Neural cell (in vitro differentiated cells): Measurements from ENCODE around the gene HERPUD1. TPM values are rescaled to one million over a fixed set of nuclear protein-coding genes. Genes with fewer than 3 reads are reported as not detected.

Source experiments
- H2AFZ ChIP-seq: fragments of 200-600, 300-800 bp; sonication (generic), shearing (Covaris generic); 2 replicates; pipeline ENCODE4 v1.6.0; 2014; ENCODE audit warnings: low read depth, mild to moderate bottlenecking, antibody characterized with exemption, low read length, moderate library complexity
- H3F3A ChIP-seq: fragments of 200-600 bp; shearing (Covaris generic); 2 replicates; pipeline ENCODE4 v1.6.1; 2016; ENCODE audit warnings: mild to moderate bottlenecking, moderate library complexity, mixed read lengths, antibody characterized with exemption, low read length; ENCODE audit not compliant: insufficient read depth, poor library complexity, severe bottlenecking
- H3K27ac ChIP-seq: fragments of 200-600, 300-800 bp; sonication (generic), shearing (Covaris generic); 2 replicates; pipeline ENCODE4 v1.5.1; 2014; ENCODE audit warnings: mild to moderate bottlenecking, low read length, moderate library complexity
- H3K27me3 ChIP-seq: fragments of 300-800, 200-600 bp; sonication (generic), shearing (Covaris generic); 2 replicates; pipeline ENCODE4 v1.6.0; 2014; ENCODE audit warnings: mild to moderate bottlenecking, low read depth, low read length, moderate library complexity; ENCODE audit not compliant: insufficient read depth
- H3K36me3 ChIP-seq: fragments of 300-800, 200-600 bp; sonication (generic), shearing (Covaris generic); 2 replicates; pipeline ENCODE4 v1.5.1; 2014; ENCODE audit warnings: mild to moderate bottlenecking, antibody characterized with exemption, low read length, moderate library complexity; ENCODE audit not compliant: insufficient read depth
- H3K4me2 ChIP-seq: fragments of 300-800, 200-600 bp; sonication (generic), shearing (Covaris generic); 2 replicates; pipeline ENCODE4 v1.6.0; 2014; ENCODE audit warnings: mild to moderate bottlenecking, low read length
- H3K4me3 ChIP-seq: fragments of 300-800, 200-600 bp; sonication (generic), shearing (Covaris generic); 2 replicates; pipeline ENCODE4 v1.5.1; 2014; ENCODE audit warnings: mild to moderate bottlenecking, low read length, moderate library complexity
- H3K79me2 ChIP-seq: fragments of 200-600 bp; shearing (Covaris generic); replicated peaks from 2 replicates; pipeline ENCODE4 v1.6.0; 2014; ENCODE audit warnings: mild to moderate bottlenecking, low read length, moderate library complexity; ENCODE audit not compliant: insufficient read depth
- H3K9ac ChIP-seq: fragments of 300-800, 200-600 bp; sonication (generic), shearing (Covaris generic); 2 replicates; pipeline ENCODE4 v1.6.1; 2016; ENCODE audit warnings: mild to moderate bottlenecking, low read length, mixed read lengths
- H3K9me2 ChIP-seq: fragments of 200-600 bp; shearing (Covaris generic); 2 replicates; pipeline ENCODE4 v1.6.1; 2016; ENCODE audit warnings: mild to moderate bottlenecking, low read length, mixed read lengths; ENCODE audit not compliant: insufficient read depth
- H3K9me3 ChIP-seq: fragments of 200-600, 300-800 bp; sonication (generic), shearing (Covaris generic); 2 replicates; pipeline ENCODE4 v1.6.1; 2016; ENCODE audit warnings: mild to moderate bottlenecking, mixed run types, low read length, moderate library complexity, mixed read lengths
- H4K20me1 ChIP-seq: fragments of 200-600 bp; shearing (Covaris generic); 2 replicates; pipeline ENCODE4 v1.6.1; 2016; ENCODE audit warnings: mild to moderate bottlenecking, mixed run types; ENCODE audit not compliant: insufficient read depth
- EP300 ChIP-seq: fragments of 450-650 bp; conservative IDR thresholded peaks from 2 replicates; pipeline ENCODE4 v1.6.1; 2014; ENCODE audit warnings: antibody characterized with exemption, mild to moderate bottlenecking, moderate library complexity; ENCODE audit not compliant: poor library complexity, severe bottlenecking
- EZH2 ChIP-seq: fragments of 200-600, 300-800 bp; shearing (Covaris generic), sonication (generic); IDR thresholded peaks from 2 replicates; pipeline ENCODE4 v1.6.1; 2014; ENCODE audit warnings: antibody characterized with exemption, low read length, borderline replicate concordance, mild to moderate bottlenecking; ENCODE audit not compliant: insufficient read depth, poor library complexity, severe bottlenecking
- MXI1 ChIP-seq: fragments of 450-650 bp; conservative IDR thresholded peaks from 2 replicates; pipeline ENCODE4 v1.6.1; 2014; ENCODE audit warnings: antibody characterized with exemption, mild to moderate bottlenecking; ENCODE audit not compliant: poor library complexity, severe bottlenecking
- POLR2AphosphoS5 ChIP-seq: IDR thresholded peaks from 2 replicates; pipeline ENCODE4 v1.6.1; 2012
- RAD21 ChIP-seq: fragments of 450-650 bp; conservative IDR thresholded peaks from 2 replicates; pipeline ENCODE4 v1.6.1; 2014; ENCODE audit warnings: antibody characterized with exemption, mild to moderate bottlenecking, moderate library complexity
- SMC3 ChIP-seq: fragments of 450-650 bp; conservative IDR thresholded peaks from 2 replicates; pipeline ENCODE4 v1.6.1; 2014; ENCODE audit warnings: antibody characterized with exemption, mild to moderate bottlenecking, moderate library complexity; ENCODE audit not compliant: poor library complexity
- TAF1 ChIP-seq: IDR thresholded peaks from 2 replicates; pipeline ENCODE4 v1.6.1; 2012; ENCODE audit warnings: low read depth
- polyA plus RNA-seq: library from polyadenylated mRNA; depleted of rRNA; stranded (reverse); fragments of >200 nt; gene quantifications from 2 replicates; pipeline ENCODE4 v1.2.3, GENCODE V29; 2014
- TF ChIP-seq, protein P1 (sequence below): fragments of 450-650 bp; IDR thresholded peaks from 2 replicates; pipeline ENCODE4 v1.5.1; 2014; ENCODE audit warnings: antibody characterized with exemption, mild to moderate bottlenecking, moderate library complexity; ENCODE audit not compliant: poor library complexity, severe bottlenecking
- TF ChIP-seq, protein P2 (sequence below): IDR thresholded peaks from 2 replicates; pipeline ENCODE4 v1.6.1; 2012; ENCODE audit warnings: borderline replicate concordance

The HERPUD1 gene
- polyA plus RNA-seq, 1 donor from 2014 or later = 76.0 TPM

DNA sequence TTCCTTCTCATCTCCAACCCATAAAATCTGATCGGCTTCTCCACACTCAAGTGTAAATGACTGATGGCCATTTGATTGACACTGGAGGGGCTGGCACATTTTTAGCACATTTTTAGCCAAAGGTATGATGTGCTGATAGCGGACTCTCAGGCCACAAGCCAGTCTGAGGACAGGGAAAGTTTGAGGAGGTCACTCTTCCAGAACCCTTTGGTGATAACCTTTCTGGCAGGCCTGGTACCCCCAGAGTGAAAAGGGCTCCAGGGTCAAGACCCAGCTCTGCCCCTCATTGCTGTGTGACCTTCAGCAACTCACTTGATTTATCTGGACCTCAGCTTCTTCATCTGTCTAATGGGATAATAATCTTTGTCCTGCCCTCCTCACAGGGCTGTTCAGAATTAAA, 55.8 kb downstream of the HERPUD1 start:
- Histone ChIP-seq H3K9me2 (no peaks in the 10 kb centered on the region), H3K27me3 (peaks cover 34% of the 10 kb centered on the region), H3K4me2 (no peak overlapping the region), H3F3A (no peaks in the 10 kb centered on the region), H3K4me3 (no peak overlapping the region), H2AFZ (no peak overlapping the region), H3K79me2 (no peaks in the 10 kb centered on the region), H3K9me3 (no peaks in the 10 kb centered on the region), H4K20me1 (no peaks in the 10 kb centered on the region), H3K36me3 (no peaks in the 10 kb centered on the region), H3K27ac (no peak overlapping the region), H3K9ac (no peak overlapping the region)
- TF ChIP-seq MXI1 (no peak), EZH2 (no peak), TAF1 (no peak), POLR2AphosphoS5 (no peak), EP300 (no peak)
- TF ChIP-seq, protein P1, sequence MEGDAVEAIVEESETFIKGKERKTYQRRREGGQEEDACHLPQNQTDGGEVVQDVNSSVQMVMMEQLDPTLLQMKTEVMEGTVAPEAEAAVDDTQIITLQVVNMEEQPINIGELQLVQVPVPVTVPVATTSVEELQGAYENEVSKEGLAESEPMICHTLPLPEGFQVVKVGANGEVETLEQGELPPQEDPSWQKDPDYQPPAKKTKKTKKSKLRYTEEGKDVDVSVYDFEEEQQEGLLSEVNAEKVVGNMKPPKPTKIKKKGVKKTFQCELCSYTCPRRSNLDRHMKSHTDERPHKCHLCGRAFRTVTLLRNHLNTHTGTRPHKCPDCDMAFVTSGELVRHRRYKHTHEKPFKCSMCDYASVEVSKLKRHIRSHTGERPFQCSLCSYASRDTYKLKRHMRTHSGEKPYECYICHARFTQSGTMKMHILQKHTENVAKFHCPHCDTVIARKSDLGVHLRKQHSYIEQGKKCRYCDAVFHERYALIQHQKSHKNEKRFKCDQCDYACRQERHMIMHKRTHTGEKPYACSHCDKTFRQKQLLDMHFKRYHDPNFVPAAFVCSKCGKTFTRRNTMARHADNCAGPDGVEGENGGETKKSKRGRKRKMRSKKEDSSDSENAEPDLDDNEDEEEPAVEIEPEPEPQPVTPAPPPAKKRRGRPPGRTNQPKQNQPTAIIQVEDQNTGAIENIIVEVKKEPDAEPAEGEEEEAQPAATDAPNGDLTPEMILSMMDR = no peak

DNA sequence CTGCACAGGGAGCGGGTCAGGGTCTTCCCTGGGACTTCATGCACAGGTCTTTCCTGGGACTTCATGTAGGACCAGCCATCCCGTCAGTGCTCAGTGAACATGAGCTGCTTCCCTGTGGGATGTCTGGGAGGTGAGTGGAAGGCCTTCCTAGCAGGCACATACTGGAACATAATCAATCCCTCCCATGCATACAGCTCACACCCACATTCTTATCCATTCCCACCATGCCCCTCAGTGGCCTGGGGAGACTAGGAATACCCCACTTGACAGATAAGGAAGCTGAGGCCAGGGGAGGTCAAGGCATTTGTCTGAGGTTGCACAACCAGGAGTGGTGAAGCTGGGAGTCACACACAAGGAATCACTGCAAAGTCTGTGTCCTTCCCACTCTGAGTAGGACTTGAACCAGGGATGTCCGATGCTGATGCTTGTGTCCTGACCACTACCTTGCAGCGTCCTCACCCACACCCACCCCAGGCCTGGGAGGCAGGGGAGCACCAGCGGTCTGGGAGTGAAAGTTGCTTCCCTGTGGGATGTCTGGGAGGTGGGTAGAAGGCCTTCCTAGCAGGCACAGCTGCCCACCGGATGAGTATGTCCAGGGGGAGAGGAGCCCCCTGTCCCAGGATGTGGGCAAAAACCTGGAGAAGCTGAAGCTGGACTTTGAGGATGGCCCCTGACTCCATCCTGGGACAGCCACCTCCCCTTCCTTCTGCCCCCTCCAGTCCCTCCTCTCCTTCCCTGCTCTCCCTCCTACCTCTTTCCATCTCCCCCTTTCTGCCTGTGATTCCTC, 56.4 kb downstream of the HERPUD1 start:
- Histone ChIP-seq H3K27me3 (peaks cover 34% of the 10 kb centered on the region), H3K4me3 (no peak overlapping the region), H3K36me3 (no peaks in the 10 kb centered on the region), H3K27ac (no peak overlapping the region), H3K9me2 (no peaks in the 10 kb centered on the region), H3K9ac (no peak overlapping the region), H3F3A (no peaks in the 10 kb centered on the region), H4K20me1 (no peaks in the 10 kb centered on the region), H3K4me2 (no peak overlapping the region), H3K79me2 (no peaks in the 10 kb centered on the region), H2AFZ (no peak overlapping the region), H3K9me3 (no peaks in the 10 kb centered on the region)
- TF ChIP-seq TAF1 (no peak), EP300 (no peak), MXI1 (no peak), POLR2AphosphoS5 (no peak), RAD21 (no peak), SMC3 (no peak), EZH2 (no peak)
- TF ChIP-seq, protein P2, sequence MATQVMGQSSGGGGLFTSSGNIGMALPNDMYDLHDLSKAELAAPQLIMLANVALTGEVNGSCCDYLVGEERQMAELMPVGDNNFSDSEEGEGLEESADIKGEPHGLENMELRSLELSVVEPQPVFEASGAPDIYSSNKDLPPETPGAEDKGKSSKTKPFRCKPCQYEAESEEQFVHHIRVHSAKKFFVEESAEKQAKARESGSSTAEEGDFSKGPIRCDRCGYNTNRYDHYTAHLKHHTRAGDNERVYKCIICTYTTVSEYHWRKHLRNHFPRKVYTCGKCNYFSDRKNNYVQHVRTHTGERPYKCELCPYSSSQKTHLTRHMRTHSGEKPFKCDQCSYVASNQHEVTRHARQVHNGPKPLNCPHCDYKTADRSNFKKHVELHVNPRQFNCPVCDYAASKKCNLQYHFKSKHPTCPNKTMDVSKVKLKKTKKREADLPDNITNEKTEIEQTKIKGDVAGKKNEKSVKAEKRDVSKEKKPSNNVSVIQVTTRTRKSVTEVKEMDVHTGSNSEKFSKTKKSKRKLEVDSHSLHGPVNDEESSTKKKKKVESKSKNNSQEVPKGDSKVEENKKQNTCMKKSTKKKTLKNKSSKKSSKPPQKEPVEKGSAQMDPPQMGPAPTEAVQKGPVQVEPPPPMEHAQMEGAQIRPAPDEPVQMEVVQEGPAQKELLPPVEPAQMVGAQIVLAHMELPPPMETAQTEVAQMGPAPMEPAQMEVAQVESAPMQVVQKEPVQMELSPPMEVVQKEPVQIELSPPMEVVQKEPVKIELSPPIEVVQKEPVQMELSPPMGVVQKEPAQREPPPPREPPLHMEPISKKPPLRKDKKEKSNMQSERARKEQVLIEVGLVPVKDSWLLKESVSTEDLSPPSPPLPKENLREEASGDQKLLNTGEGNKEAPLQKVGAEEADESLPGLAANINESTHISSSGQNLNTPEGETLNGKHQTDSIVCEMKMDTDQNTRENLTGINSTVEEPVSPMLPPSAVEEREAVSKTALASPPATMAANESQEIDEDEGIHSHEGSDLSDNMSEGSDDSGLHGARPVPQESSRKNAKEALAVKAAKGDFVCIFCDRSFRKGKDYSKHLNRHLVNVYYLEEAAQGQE = no peak
- TF ChIP-seq, protein P1 = no peak
